Neuronal stem cell (in vitro differentiated cells): ENCODE measurements around the gene LTA.

Experiments used
- DNase-seq: peaks from one replicate; pipeline ENCODE4 v3.0.0-alpha.2; 2013; ENCODE audit warnings: low spot score
- H2AFZ ChIP-seq: one replicate; pipeline ENCODE4 v1.6.1; 2013; ENCODE audit warnings: mild to moderate bottlenecking, low read length, inconsistent platforms
- H2AK5ac ChIP-seq: 2 replicates; pipeline ENCODE4 v1.6.1; 2013; ENCODE audit warnings: low read depth, mild to moderate bottlenecking, inconsistent platforms, low read length, moderate library complexity, mixed read lengths
- H2BK120ac ChIP-seq: 2 replicates; pipeline ENCODE4 v1.6.1; 2013; ENCODE audit warnings: low read depth, mild to moderate bottlenecking, inconsistent platforms, low read length, moderate library complexity, mixed read lengths
- H2BK12ac ChIP-seq: one replicate; pipeline ENCODE4 v1.6.1; 2013; ENCODE audit warnings: low read length, inconsistent platforms
- H2BK15ac ChIP-seq: 2 replicates; pipeline ENCODE4 v1.6.1; 2013; ENCODE audit warnings: mild to moderate bottlenecking, low read length, inconsistent platforms, mixed read lengths
- H2BK5ac ChIP-seq: one replicate; pipeline ENCODE4 v1.6.1; 2013; ENCODE audit warnings: inconsistent platforms, mild to moderate bottlenecking, low read length, moderate library complexity
- H3K14ac ChIP-seq: one replicate; pipeline ENCODE4 v1.6.1; 2013; ENCODE audit warnings: low read length, inconsistent platforms
- H3K18ac ChIP-seq: 2 replicates; pipeline ENCODE4 v1.6.1; 2013; ENCODE audit warnings: low read length, inconsistent platforms
- H3K23ac ChIP-seq: 2 replicates; pipeline ENCODE4 v1.6.1; 2013; ENCODE audit warnings: low read depth, mild to moderate bottlenecking, mixed read lengths, low read length, inconsistent platforms; ENCODE audit not compliant: poor library complexity
- H3K27ac ChIP-seq: replicated peaks from 3 replicates; pipeline ENCODE4 v1.5.1; 2013; ENCODE audit warnings: low read length, inconsistent platforms
- H3K27me3 ChIP-seq, 3 experiments: 2 replicates each; pipeline ENCODE4 v1.6.1; 2013; ENCODE audit warnings: low read length in 3 of 3, mild to moderate bottlenecking in 2 of 3, inconsistent platforms in 1 of 3, low read depth in 1 of 3, mixed read lengths in 1 of 3, moderate library complexity in 1 of 3; ENCODE audit not compliant: control insufficient read depth in 3 of 3, insufficient read depth in 3 of 3
- H3K36me3 ChIP-seq, 2 donors: replicated peaks in 1 of 2; 2 replicates each; pipeline ENCODE4 v1.6.1; 2013; ENCODE audit warnings: low read length in 2 of 2; ENCODE audit not compliant: control insufficient read depth in 2 of 2, insufficient read depth in 2 of 2
- H3K4ac ChIP-seq: 2 replicates; pipeline ENCODE4 v1.6.1; 2013; ENCODE audit warnings: inconsistent platforms, mild to moderate bottlenecking, low read length, moderate library complexity
- H3K4me1 ChIP-seq, 2 donors: 1 replicate in 1 of 2; 2 replicates in 1 of 2; pipeline ENCODE4 v1.6.1; 2013; ENCODE audit warnings: low read length in 2 of 2, low read depth in 1 of 2; ENCODE audit not compliant: control insufficient read depth in 2 of 2, insufficient read depth in 1 of 2
- H3K4me2 ChIP-seq: one replicate; pipeline ENCODE4 v1.6.1; 2013; ENCODE audit warnings: mild to moderate bottlenecking, low read length, inconsistent platforms; ENCODE audit not compliant: insufficient read depth, poor library complexity, severe bottlenecking
- H3K4me3 ChIP-seq, 2 donors: 2 replicates each; pipeline ENCODE4 v1.5.1; 2013; ENCODE audit warnings: low read length in 2 of 2, mild to moderate bottlenecking in 2 of 2, inconsistent platforms in 1 of 2, moderate library complexity in 1 of 2
- H3K79me1 ChIP-seq: one replicate; pipeline ENCODE4 v1.6.1; 2013; ENCODE audit warnings: low read depth, mild to moderate bottlenecking, inconsistent platforms, low read length, moderate library complexity
- H3K9ac ChIP-seq: one replicate; pipeline ENCODE4 v1.6.1; 2013; ENCODE audit warnings: mild to moderate bottlenecking, low read depth, low read length, inconsistent platforms; ENCODE audit not compliant: poor library complexity
- H3K9me3 ChIP-seq, 2 donors: replicated peaks in 1 of 2; 2 replicates each; pipeline versions ENCODE3 to v1.6.1; 2013; ENCODE audit warnings: low read length in 2 of 2, mild to moderate bottlenecking in 2 of 2, inconsistent platforms in 1 of 2, low read depth in 1 of 2, mixed read lengths in 1 of 2, moderate library complexity in 1 of 2; ENCODE audit not compliant: control insufficient read depth in 2 of 2, insufficient read depth in 1 of 2
- H4K8ac ChIP-seq: one replicate; pipeline ENCODE4 v1.6.1; 2013; ENCODE audit warnings: low read depth, mild to moderate bottlenecking, inconsistent platforms, low read length, moderate library complexity
- H4K91ac ChIP-seq: one replicate; pipeline ENCODE4 v1.6.1; 2013; ENCODE audit warnings: low read length, low read depth, mild to moderate bottlenecking, inconsistent platforms; ENCODE audit not compliant: poor library complexity
- WGBS, 2 donors: extraction: QIAGEN DNeasy Blood & Tissue Kit; methylation state at CpG; one replicate each; pipeline ENCODE4 v1.1.7; 2013; ENCODE audit warnings: missing lambda C conversion rate in 2 of 2, mixed read lengths in 1 of 2; ENCODE audit not compliant: insufficient read length in 2 of 2, insufficient replicate concordance in 1 of 2; ENCODE audit errors: extremely low coverage in 2 of 2; 5-methylcytosine and 5-hydroxymethylcytosine counted together

Gene LTA

DNA sequence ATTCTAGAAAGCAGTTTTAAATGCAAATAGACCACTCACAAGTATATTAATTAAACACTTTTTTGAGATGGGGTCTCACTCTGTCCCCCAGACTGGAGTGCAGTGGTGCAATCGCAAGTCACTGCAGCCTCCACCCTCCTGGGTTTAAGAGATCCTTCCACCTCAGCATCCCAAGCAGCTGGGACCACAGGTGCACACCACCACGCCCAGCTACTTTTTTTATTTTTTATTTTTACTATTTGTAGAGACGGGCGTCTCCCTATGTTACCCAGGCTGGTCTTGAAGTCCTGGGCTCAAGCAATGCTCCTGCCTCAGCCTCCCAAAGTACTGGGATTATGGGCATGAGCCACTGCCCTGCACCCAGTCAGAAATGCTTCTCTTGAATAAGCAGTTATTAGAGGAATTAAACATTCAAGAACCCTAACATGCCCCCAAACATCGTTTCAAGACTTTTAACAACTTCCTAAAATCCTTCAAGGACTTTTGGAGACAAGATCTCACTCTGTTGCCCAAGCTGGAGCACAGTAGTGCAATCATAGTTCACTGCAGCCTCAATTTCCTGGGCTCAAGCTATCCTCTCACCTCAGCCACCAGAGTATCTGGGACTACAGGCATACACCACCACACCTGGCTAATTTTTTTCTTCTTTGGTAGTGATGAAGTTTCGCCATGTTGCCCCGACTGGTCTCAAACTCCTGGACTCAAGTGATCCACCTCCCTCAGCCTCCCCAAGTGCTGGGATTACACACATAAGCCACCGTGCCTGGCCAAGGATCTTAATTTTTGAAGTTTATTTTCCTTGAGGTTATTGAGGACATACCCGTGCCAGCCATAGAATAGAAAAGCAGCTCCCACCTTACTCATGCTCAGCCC lies 40.1 kb upstream of the LTA start:
- no peak overlapping the region for H4K91ac ChIP-seq
- H3K27me3 ChIP-seq = no peaks in the 10 kb centered on the region
- no peak overlapping the region for H2BK12ac ChIP-seq
- H2AK5ac ChIP-seq = no peak overlapping the region
- H3K4me2 ChIP-seq = no peak overlapping the region
- H3K27ac ChIP-seq = no peak overlapping the region
- no peak overlapping the region for H4K8ac ChIP-seq
- no CpG with 5 or more reads among the region's 9 CpGs for WGBS, 2 donors
- H3K4me3 ChIP-seq = no peak overlapping the region
- DNase-seq = no peak
- no peak overlapping the region for H2BK5ac ChIP-seq
- H3K14ac ChIP-seq = no peak overlapping the region
- no peak overlapping the region for H3K4ac ChIP-seq
- no peak overlapping the region for H3K23ac ChIP-seq
- H3K9ac ChIP-seq = no peak overlapping the region
- no peak overlapping the region for H3K18ac ChIP-seq
- H3K9me3 ChIP-seq = no peaks in the 10 kb centered on the region
- peaks cover 0 to 2% of the 10 kb centered on the region in 2 donors for H3K4me1 ChIP-seq
- peaks cover 8% of the 10 kb centered on the region for H3K79me1 ChIP-seq
- H2BK15ac ChIP-seq = no peak overlapping the region
- no peak overlapping the region for H2BK120ac ChIP-seq
- no peak overlapping the region for H2AFZ ChIP-seq
- peaks cover 61 to 78% of the 10 kb centered on the region in 2 donors for H3K36me3 ChIP-seq

DNA sequence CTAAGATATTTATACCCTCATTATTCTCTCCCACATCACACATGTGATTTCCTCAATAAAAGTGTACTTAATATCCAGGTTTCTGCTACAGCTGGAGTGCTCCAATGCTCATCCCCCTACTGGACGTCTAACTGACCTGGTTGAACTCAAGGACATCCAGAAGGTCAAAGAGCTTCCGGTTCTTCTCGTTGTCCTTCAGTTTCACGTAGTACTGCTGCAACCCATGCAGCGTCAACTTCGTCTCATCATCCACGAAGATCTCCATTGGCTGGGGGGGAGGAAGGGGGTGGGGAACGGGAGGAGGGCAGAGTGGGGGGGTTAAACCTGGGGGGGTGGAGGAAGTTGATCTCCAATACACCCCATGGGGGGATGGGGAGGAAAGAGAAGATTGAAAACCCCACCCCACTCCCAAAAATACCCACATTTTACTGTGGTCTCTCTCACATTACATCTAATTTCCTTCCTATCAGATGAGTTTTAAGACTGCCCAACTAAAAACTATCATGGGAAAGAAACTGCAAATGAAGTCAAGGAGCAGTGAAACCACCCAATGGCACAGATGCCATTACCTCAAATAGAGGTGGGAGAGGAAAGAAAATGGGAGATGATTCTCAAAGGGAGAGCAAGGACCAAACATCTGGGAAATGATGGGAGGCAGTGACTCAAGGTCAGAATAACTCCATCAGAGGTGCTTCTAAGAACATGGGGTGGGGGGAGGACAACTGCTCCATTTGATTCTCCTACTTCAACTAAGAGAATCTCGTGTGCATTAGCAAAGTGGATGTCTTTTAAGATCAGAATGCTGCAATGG lies 39.2 kb upstream of the LTA start:
- H3K9me3 ChIP-seq = no peaks in the 10 kb centered on the region
- no peak overlapping the region for H4K8ac ChIP-seq
- H2AFZ ChIP-seq = no peak overlapping the region

DNA sequence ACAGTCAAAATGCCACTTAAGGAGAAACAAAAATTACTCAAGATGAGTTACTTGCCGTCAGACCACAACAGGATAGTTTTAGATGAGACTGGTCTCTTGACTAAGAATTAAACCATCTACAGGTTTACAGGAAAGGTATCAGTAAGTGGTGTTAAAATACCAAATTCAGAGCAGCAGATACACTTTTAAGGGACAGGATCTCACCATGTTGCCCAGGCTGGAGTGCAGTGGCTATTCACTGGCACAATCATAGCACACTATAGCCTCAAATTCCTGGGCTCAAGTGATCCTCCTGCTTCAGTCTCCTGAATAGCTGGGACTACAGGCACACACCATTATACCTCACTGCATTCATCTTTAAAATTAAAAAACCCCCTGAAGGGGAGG lies 38.6 kb upstream of the LTA start:
- Histone ChIP-seq H3K18ac (no peak overlapping the region), H3K14ac (no peak overlapping the region), H3K4me1 (peaks cover 0 to 2% of the 10 kb centered on the region in 2 donors), H3K27ac (no peak overlapping the region), H3K4me2 (no peak overlapping the region), H3K79me1 (peaks cover 8% of the 10 kb centered on the region), H3K36me3 (peaks cover 67 to 92% of the 10 kb centered on the region in 2 donors), H3K9me3 (no peaks in the 10 kb centered on the region), H3K27me3 (no peaks in the 10 kb centered on the region), H4K8ac (no peak overlapping the region), H3K23ac (no peak overlapping the region), H2AK5ac (no peak overlapping the region), H2BK15ac (no peak overlapping the region), H3K4me3 (no peak overlapping the region), H2BK120ac (no peak overlapping the region), H2BK5ac (no peak overlapping the region), H2AFZ (no peak overlapping the region), H2BK12ac (no peak overlapping the region), H3K9ac (no peak overlapping the region), H4K91ac (no peak overlapping the region), H3K4ac (no peak overlapping the region)
- DNase-seq = no peak
- WGBS, 2 donors = no CpG with 5 or more reads among the region's 1 CpG

More for the DNA sequence above, 39.2 kb upstream of the LTA start:
- Histone ChIP-seq H3K4me1 (peaks cover 0 to 2% of the 10 kb centered on the region in 2 donors), H3K36me3 (peaks cover 63 to 86% of the 10 kb centered on the region in 2 donors), H4K91ac (no peak overlapping the region), H3K23ac (no peak overlapping the region), H2BK12ac (no peak overlapping the region), H3K79me1 (peaks cover 8% of the 10 kb centered on the region), H2BK15ac (no peak overlapping the region), H2AK5ac (no peak overlapping the region), H3K14ac (no peak overlapping the region), H3K9ac (no peak overlapping the region), H3K4ac (no peak overlapping the region), H2BK5ac (no peak overlapping the region), H3K4me3 (no peak overlapping the region), H3K4me2 (no peak overlapping the region), H2BK120ac (no peak overlapping the region), H3K18ac (no peak overlapping the region), H3K27me3 (no peaks in the 10 kb centered on the region), H3K27ac (peak overlapping the region; percentile 34)
- no peak for DNase-seq
- WGBS, 2 donors = no CpG with 5 or more reads among the region's 9 CpGs

DNA sequence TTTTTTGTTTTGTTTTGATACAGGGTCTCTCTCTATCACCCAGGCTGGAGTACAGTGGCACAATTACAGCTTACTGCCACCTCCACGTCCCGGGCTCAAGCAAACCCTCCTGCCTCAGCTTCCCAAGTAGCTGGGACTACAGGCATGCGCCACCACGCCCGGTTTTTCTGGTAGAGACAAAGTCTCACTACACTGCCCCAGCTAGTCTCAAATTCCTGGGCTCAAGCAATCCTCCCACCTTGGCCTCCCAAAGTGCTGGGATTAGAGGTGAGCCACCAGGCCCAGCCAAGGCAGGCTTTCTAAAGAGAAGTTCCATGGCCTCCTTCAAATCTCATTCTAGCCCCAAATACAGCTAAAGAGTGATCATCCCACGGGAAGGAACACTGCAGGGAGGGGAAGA lies 38.1 kb upstream of the LTA start:
- peaks cover 73 to 98% of the 10 kb centered on the region in 2 donors for H3K36me3 ChIP-seq
- peaks cover 12% of the 10 kb centered on the region for H3K79me1 ChIP-seq
- H3K23ac ChIP-seq = no peak overlapping the region
- H2AK5ac ChIP-seq = no peak overlapping the region
- H3K4me1 ChIP-seq = peaks cover 2 to 5% of the 10 kb centered on the region in 2 donors
- no peak overlapping the region for H2BK5ac ChIP-seq
- H3K14ac ChIP-seq = no peak overlapping the region
- no peak overlapping the region for H2BK15ac ChIP-seq
- no peaks in the 10 kb centered on the region for H3K27me3 ChIP-seq
- no peak overlapping the region for H2BK120ac ChIP-seq
- H3K4me2 ChIP-seq = no peak overlapping the region
- no peak overlapping the region for H3K4me3 ChIP-seq
- DNase-seq = no peak
- no peak overlapping the region for H4K8ac ChIP-seq
- H3K9ac ChIP-seq = no peak overlapping the region
- no peak overlapping the region for H3K27ac ChIP-seq
- no peaks in the 10 kb centered on the region for H3K9me3 ChIP-seq
- WGBS, 2 donors = no CpG with 5 or more reads among the region's 6 CpGs
- H2BK12ac ChIP-seq = no peak overlapping the region
- no peak overlapping the region for H3K18ac ChIP-seq
- no peak overlapping the region for H4K91ac ChIP-seq
- no peak overlapping the region for H3K4ac ChIP-seq
- H2AFZ ChIP-seq = no peak overlapping the region
